ENCODE measurements around the gene ETS1.
A peak's percentile ranks its signal among the peaks of the same experiment; 100 is the strongest.

Gene ETS1

GRCh38 chr11:128540469-128540868, 46.9 kb downstream of the ETS1 start:
- DNase-seq (ENCODE audit: low spot score) = no peak

- DNase-seq (ENCODE audit: low spot score) = no peak
These were observed 50.9 kb downstream of the ETS1 start for GRCh38 chr11:128536506-128536905.

- no peak for DNase-seq (ENCODE audit: low spot score)
These were observed 51.6 kb downstream of the ETS1 start for GRCh38 chr11:128535468-128536457.

DNA sequence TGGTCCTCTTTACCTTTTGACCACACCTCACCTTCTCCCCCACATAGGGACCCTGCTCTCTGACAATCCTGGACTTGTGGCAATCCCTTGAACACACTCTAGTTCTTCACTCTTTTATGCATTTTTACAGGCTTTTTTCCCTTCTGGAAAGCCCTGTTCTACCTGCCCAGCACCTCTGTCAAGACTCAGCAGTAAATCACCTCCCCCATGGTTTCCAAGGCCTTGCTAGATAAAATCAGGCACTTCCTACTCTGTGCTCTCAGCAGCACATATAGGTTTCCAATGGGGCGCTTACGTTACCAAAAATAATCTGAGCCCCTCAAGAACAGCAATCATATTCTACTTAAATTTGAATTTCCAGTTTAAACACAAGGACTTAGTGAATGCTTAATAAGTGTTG, 53.9 kb downstream of the ETS1 start:
- DNase-seq (ENCODE audit: low spot score) = no peak

DNA sequence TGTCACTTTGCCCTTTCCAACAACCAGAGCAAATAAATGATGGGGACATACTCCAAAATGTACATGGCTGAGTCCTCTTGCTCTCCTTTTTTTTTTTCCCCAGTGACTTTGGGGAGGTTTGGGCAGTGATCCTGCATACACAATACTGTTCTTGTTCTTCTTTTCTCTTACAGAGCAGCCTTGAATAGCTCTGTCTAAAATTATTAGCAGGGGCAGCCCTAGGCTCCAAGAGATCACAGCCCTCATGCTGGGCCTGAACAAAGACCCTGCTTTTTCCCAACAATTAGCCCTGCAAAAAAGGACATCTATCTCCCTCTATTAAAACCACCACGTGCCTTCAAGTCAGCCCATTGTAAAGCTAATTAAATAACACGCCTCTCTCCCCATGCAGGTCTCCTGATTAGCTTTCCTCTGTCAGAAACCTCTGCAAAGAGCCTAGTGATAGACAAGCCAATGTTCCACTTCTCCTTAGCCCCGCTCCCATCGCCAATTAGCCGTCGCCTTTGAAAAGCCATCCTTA, 54.7 kb downstream of the ETS1 start:
- no peak for DNase-seq (ENCODE audit: low spot score)

DNA sequence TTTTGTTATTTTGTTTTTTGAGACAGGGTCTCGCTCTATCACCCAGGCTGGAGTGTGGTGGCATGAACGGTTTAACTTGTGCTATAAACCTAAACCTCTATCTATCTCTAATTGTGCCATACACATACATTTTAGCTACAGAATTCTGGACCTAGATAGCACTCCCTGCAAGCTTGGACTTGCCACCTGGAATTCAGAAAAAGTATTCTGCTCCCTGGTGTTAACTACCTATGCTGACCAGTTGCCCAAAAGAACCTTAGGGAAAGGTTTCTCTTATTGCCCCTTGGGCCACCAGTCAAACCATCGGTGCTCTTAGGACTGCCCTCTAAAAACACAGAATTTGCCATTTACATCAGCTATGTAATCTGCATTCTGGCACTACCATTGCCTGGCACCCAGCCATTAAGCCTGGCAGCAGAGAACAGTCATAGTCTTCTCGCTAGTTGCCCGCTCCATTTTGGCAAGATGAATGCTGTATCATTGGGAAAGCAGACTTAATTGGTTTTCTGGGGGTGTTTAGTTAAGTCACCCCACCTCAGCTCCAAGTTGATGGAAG, 55.3 kb downstream of the ETS1 start:
- DNase-seq (ENCODE audit: low spot score) = no peak

DNA sequence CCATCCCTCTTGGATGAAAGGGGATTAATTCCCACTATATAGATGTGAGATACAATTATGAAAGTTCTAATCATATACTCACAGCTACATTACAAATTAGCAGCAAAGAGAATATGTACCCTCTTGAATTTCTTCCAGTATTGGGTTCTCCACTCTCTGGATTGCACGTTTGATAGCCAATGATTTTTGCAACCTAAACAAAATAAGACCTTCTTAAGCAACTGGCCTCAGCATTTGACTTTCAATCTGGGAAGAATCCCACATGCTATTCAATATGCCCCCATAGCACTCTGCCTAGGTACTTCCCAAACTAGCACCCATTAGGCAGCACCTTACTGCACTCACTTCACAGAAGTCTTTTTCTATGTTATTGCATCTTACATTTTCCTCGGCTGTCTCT, 55.8 kb downstream of the ETS1 start:
- no peak for DNase-seq (ENCODE audit: low spot score)

- DNase-seq (ENCODE audit: low spot score) = no peak
These were observed 57.0 kb downstream of the ETS1 start for GRCh38 chr11:128530118-128531074.

GRCh38 chr11:128528294-128528693, 59.1 kb downstream of the ETS1 start:
- no peak for DNase-seq (ENCODE audit: low spot score)

DNA sequence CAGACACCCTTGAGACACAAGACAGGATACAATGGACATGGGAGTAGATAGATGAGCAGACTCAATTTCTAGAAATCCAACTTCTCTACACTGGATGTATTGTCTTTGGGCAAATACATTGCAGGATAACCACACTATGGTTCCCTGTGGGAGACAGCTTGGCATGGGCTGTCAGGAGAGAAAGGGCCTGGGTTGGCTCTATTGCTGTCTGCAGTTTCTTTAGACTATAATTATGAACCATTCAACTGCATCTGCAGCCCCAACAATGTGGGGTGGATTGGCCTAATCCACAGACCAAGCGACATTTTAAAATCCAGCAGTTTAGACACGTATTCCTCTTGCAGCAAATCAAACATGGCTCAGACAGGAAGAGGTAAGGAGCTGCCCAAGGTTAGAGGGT, 60.3 kb downstream of the ETS1 start:
- no peak for DNase-seq (ENCODE audit: low spot score)

GRCh38 chr11:128525411-128526243, 61.7 kb downstream of the ETS1 start:
- peak; percentile 86 for DNase-seq (ENCODE audit: low spot score)

GRCh38 chr11:128524172-128524571, 63.2 kb downstream of the ETS1 start:
- DNase-seq (ENCODE audit: low spot score) = no peak

DNA sequence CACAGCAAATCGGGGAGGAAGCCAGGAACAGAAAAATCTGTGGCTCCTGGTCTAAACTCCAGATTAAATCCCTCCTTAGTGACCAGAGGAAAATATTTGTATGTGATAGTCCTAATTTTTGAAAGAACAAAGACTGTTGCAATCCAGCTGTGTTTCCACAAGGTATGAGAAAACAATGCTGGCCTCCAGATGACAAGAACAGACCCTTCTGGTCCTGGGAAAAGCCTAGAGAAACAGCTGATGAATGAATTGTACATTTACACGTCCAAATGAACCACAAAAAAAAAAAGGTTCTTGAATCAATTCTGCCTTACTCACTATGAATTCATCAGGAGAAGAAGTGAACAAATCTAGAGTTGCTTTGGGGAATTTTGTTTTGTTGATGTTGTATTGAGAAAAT, 63.7 kb downstream of the ETS1 start:
- DNase-seq (ENCODE audit: low spot score) = no peak

- DNase-seq (ENCODE audit: low spot score) = peak; percentile 68
These were observed 64.3 kb downstream of the ETS1 start for GRCh38 chr11:128522943-128523518.

DNA sequence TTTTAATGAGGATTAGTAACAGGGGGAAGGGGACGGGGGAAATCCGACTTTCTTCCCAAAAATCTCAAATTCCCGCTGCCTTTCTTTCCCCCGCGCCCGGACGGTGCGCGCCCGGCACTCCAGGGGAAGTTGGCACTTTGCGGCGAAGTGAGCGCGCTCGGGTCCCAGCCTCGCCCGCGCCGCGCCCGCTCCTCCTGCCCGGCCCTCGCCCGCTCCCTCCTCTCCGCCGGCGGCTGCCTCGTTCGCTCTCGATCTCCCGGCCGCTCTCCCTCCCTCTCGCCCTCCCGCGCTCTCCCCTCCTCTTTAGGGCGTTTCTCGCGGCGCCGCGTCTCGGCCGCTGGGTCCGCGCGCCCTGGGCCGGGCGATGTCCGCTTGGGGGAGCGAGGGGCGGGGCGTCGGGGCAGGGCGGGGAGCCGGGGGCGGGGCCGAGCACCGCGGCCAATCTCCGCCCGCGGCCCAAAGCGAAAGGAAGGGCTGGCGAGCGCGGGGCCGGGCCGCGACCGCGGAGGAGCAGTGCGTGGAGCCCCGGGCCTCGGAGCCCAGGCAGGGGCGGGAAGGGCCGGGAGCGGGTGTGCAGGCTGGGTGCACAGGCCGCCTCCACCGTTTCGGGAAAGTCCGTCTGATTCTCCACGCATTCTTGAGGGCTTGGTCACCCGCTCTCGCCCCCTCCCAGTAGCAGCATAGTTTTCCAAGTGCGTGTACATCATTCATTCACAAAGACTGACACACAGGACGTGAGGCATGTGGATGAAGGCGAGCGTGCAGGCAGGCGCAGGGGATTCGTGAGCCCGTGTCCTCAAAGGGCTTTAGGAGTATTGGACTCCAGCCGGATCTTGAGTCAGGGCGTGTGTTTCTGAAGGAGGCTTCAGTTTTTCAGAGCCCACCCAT, 65.1 kb downstream of the ETS1 start:
- DNase-seq (ENCODE audit: low spot score) = peak; percentile 94

GRCh38 chr11:128521682-128522054, 65.7 kb downstream of the ETS1 start:
- DNase-seq (ENCODE audit: low spot score) = no peak

DNA sequence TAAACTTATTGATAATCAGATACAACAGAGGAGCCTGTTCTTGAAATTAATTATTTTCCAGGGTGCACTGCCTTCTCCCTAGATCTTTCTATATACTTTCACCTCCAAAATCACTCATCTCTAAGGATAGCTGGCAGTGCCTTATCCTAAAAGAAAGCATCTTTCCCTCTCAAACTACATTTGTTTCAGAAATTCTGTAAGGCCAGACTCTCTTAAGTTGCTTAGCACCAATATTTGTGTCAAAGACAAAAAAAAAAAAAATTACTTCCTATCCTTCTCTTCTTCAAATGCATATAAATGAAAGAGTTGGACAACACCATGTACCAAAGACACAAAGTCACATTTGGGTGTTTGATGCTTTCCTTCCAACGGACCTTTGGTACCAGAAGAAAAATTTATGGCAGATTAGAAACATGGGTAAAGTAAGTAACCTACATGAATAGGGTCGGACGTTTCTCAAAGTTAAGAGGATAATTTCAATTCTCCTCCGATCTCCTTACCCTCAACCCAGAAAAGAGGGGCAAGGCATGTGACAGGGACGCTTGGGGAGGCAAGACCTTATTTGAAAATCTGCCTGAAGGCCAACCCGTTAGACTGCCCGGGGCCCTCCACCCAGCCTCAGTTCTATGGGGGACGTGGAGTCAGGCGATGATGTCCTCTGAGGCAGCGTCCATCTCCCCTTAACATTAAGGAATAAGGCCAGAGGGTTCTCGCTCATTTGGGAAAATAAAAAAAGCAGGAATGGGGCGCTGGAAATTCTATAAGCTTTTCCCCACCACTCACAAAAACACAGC, 66.3 kb downstream of the ETS1 start:
- no peak for DNase-seq (ENCODE audit: low spot score)

GRCh38 chr11:128520206-128520887, 67.0 kb downstream of the ETS1 start:
- peak; percentile 65 for DNase-seq (ENCODE audit: low spot score)
